H1 (cell line): ENCODE measurements around the gene ABCA5. TPM values are rescaled to one million over a fixed set of nuclear protein-coding genes. Genes with fewer than 3 reads are reported as not detected.

Experiments
- CTCF ChIA-PET: fragments of 300-600 bp; sonication (Branson Sonifier 250); formaldehyde crosslinking; loops from one replicate; lab custom pipeline; 2021; ENCODE audit not compliant: partially characterized antibody; lab: Charles Lee
- POLR2A ChIA-PET: fragments of 300-600 bp; sonication (Branson Sonifier 250); formaldehyde crosslinking; loops from one replicate; lab custom pipeline; 2021; ENCODE audit warnings: inconsistent platforms; ENCODE audit not compliant: partially characterized antibody; lab: Charles Lee
- DNase-seq, 2 experiments: peaks; one replicate each; pipeline versions ENCODE4 v3.0.0 to v3.0.0-alpha.2; 2010 to 2022; ENCODE audit warnings: low spot score in 2 of 2, low read depth in 1 of 2, mixed read lengths in 1 of 2
- FAIRE-seq: peaks from 2 replicates; lab custom pipeline; 2011; peaks lifted over from hg19 to GRCh38; lab: Jason Lieb, UNC
- H2AFZ ChIP-seq: 2 replicates; pipeline ENCODE4 v1.8.1; 2012; ENCODE audit warnings: low read length, inconsistent platforms
- H2AK5ac ChIP-seq: 2 replicates; pipeline ENCODE4 v1.6.1; 2013; ENCODE audit warnings: low read depth, low read length
- H2BK120ac ChIP-seq: replicated peaks from 2 replicates; pipeline ENCODE3; 2013; ENCODE audit warnings: low read depth, low read length, inconsistent platforms
- H2BK12ac ChIP-seq: 2 replicates; pipeline ENCODE4 v1.6.1; 2013; ENCODE audit warnings: low read depth, low read length
- H2BK15ac ChIP-seq: 2 replicates; pipeline ENCODE4 v1.6.1; 2013; ENCODE audit warnings: low read length
- H2BK20ac ChIP-seq: 2 replicates; pipeline ENCODE4 v1.6.1; 2013; ENCODE audit warnings: low read length
- H2BK5ac ChIP-seq: 2 replicates; pipeline ENCODE4 v1.6.1; 2013; ENCODE audit warnings: low read depth, low read length
- H3K14ac ChIP-seq: 2 replicates; pipeline ENCODE4 v1.6.1; 2013; ENCODE audit warnings: inconsistent platforms; ENCODE audit not compliant: insufficient read length
- H3K18ac ChIP-seq: 2 replicates; pipeline ENCODE4 v1.6.1; 2013; ENCODE audit warnings: low read length; ENCODE audit errors: extremely low read depth
- H3K23ac ChIP-seq: 2 replicates; pipeline ENCODE4 v1.6.1; 2013; ENCODE audit warnings: inconsistent platforms; ENCODE audit not compliant: insufficient read length
- H3K23me2 ChIP-seq: 2 replicates; pipeline ENCODE4 v1.6.1; 2013; ENCODE audit warnings: low read depth, low read length
- H3K27ac ChIP-seq: 2 replicates; pipeline ENCODE4 v1.6.1; 2011; ENCODE audit warnings: low read depth, low read length, inconsistent platforms
- H3K27me3 ChIP-seq, 4 experiments: replicated peaks in 1 of 4; 1 replicate in 1 of 4; 2 replicates in 3 of 4; pipeline versions ENCODE4 v1.6.1 to v1.8.1; 2011 to 2013; ENCODE audit warnings: low read length in 3 of 4, mild to moderate bottlenecking in 3 of 4, inconsistent platforms in 2 of 4, mixed read lengths in 2 of 4, moderate library complexity in 1 of 4; ENCODE audit not compliant: control insufficient read depth in 3 of 4, insufficient read depth in 3 of 4; ENCODE audit errors: extremely low read depth in 1 of 4
- H3K36me3 ChIP-seq, 4 experiments: 2 replicates each; pipeline versions ENCODE4 v1.6.1 to v1.8.1; 2011 to 2013; ENCODE audit warnings: mild to moderate bottlenecking in 4 of 4, low read length in 3 of 4, moderate library complexity in 2 of 4, control low read depth in 1 of 4, inconsistent platforms in 1 of 4; ENCODE audit not compliant: insufficient read depth in 4 of 4, control insufficient read depth in 2 of 4
- H3K4ac ChIP-seq: replicated peaks from 2 replicates; pipeline ENCODE3; 2013; ENCODE audit warnings: low read length, low read depth, mixed read lengths, inconsistent platforms; ENCODE audit not compliant: insufficient read length
- H3K4me1 ChIP-seq, 4 experiments: replicated peaks in 1 of 4; 1 replicate in 1 of 4; 2 replicates in 3 of 4; pipeline versions ENCODE4 v1.6.1 to v1.8.1; 2011 to 2013; ENCODE audit warnings: low read length in 3 of 4, inconsistent platforms in 2 of 4, mixed read lengths in 1 of 4; ENCODE audit not compliant: insufficient read depth in 4 of 4, control insufficient read depth in 3 of 4
- H3K4me2 ChIP-seq, 2 experiments: 2 replicates each; pipeline versions ENCODE4 v1.6.1 to v1.8.1; 2011 to 2013; ENCODE audit warnings: low read depth in 2 of 2, low read length in 2 of 2, control low read depth in 1 of 2, inconsistent platforms in 1 of 2, mild to moderate bottlenecking in 1 of 2; ENCODE audit not compliant: insufficient read depth in 1 of 2
- H3K4me3 ChIP-seq, 4 experiments: fragments of 200-600, 300-600 bp in 1 of 4; sonication (generic), shearing (Covaris generic), sonication (Bioruptor Twin) in 1 of 4; 2 replicates each; pipeline versions ENCODE4 v1.5.1 to v1.8.1; 2011 to 2016; ENCODE audit warnings: low read length in 4 of 4, low read depth in 3 of 4, control low read depth in 2 of 4, inconsistent platforms in 2 of 4, mild to moderate bottlenecking in 2 of 4, mixed read lengths in 1 of 4, moderate library complexity in 1 of 4; ENCODE audit not compliant: insufficient read depth in 2 of 4; ENCODE audit errors: extremely low read depth in 1 of 4
- H3K56ac ChIP-seq: replicated peaks from 2 replicates; pipeline ENCODE3; 2013; ENCODE audit warnings: low read depth, mild to moderate bottlenecking, mixed read lengths, low read length, inconsistent platforms; ENCODE audit not compliant: insufficient read length
- H3K79me1 ChIP-seq: 2 replicates; pipeline ENCODE4 v1.6.1; 2013; ENCODE audit warnings: low read depth, low read length, control low read depth
- H3K79me2 ChIP-seq, 2 experiments: 2 replicates each; pipeline versions ENCODE4 v1.6.1 to v1.8.1; 2012 to 2013; ENCODE audit warnings: low read length in 2 of 2, mild to moderate bottlenecking in 2 of 2, inconsistent platforms in 1 of 2; ENCODE audit not compliant: insufficient read depth in 2 of 2, control insufficient read depth in 1 of 2
- H3K9ac ChIP-seq, 4 experiments: replicated peaks in 1 of 4; 1 replicate in 1 of 4; 2 replicates in 3 of 4; pipeline versions ENCODE4 v1.6.1 to v1.8.1; 2011 to 2013; ENCODE audit warnings: low read depth in 3 of 4, low read length in 3 of 4, control low read depth in 2 of 4, mild to moderate bottlenecking in 2 of 4, moderate library complexity in 2 of 4, inconsistent platforms in 1 of 4; ENCODE audit errors: extremely low read depth in 1 of 4
- H3K9me3 ChIP-seq, 2 experiments: 2 replicates each; pipeline versions ENCODE4 v1.6.1 to v1.8.1; 2012 to 2013; ENCODE audit warnings: mild to moderate bottlenecking in 2 of 2, moderate library complexity in 2 of 2, control low read depth in 1 of 2, inconsistent platforms in 1 of 2, low read depth in 1 of 2, low read length in 1 of 2, mixed read lengths in 1 of 2; ENCODE audit not compliant: insufficient read depth in 2 of 2
- H4K20me1 ChIP-seq, 2 experiments: replicated peaks in 1 of 2; 2 replicates each; pipeline versions ENCODE3 to v1.8.1; 2011 to 2013; ENCODE audit warnings: inconsistent platforms in 2 of 2, low read length in 2 of 2, mild to moderate bottlenecking in 1 of 2; ENCODE audit not compliant: insufficient read depth in 2 of 2, control insufficient read depth in 1 of 2
- H4K5ac ChIP-seq: 2 replicates; pipeline ENCODE4 v1.6.1; 2013; ENCODE audit warnings: low read length, low read depth, mixed read lengths, inconsistent platforms; ENCODE audit not compliant: insufficient read length
- H4K8ac ChIP-seq: 2 replicates; pipeline ENCODE4 v1.8.0; 2013; ENCODE audit warnings: mild to moderate bottlenecking, moderate library complexity, low read length, inconsistent platforms; ENCODE audit not compliant: insufficient read depth; ENCODE audit errors: extremely low read depth
- H4K91ac ChIP-seq: replicated peaks from 2 replicates; pipeline ENCODE3; 2013; ENCODE audit warnings: low read length, mixed read lengths, inconsistent platforms; ENCODE audit not compliant: insufficient read length
- GABPA ChIP-seq: IDR thresholded peaks from 2 replicates; pipeline ENCODE4 v1.6.1; 2011; ENCODE audit warnings: mild to moderate bottlenecking, low read length, moderate library complexity, borderline replicate concordance; ENCODE audit not compliant: insufficient read depth
- WGBS, 2 experiments: shearing (Covaris generic) in 1 of 2; methylation state at CpG; one replicate each; pipeline versions ENCODE4 v1.1.6 to v1.1.7; 2013 to 2015; ENCODE audit warnings: low lambda C conversion rate in 2 of 2, mixed read lengths in 2 of 2, inconsistent platforms in 1 of 2, low coverage in 1 of 2, missing lambda C conversion rate in 1 of 2; ENCODE audit not compliant: insufficient replicate concordance in 2 of 2, insufficient coverage in 1 of 2, insufficient read length in 1 of 2; ENCODE audit errors: extremely low coverage in 1 of 2, missing lambda C conversion rate in 1 of 2; 5-methylcytosine and 5-hydroxymethylcytosine counted together
- polyA plus RNA-seq, 7 experiments: library from polyadenylated mRNA; depleted of rRNA in 3 of 7; stranded (reverse) in 5 of 7; unstranded in 2 of 7; fragments of >200 nt in 5 of 7; fragments of 200-250 nt in 2 of 7; gene quantifications; 1 replicate in 5 of 7; 2 replicates in 1 of 7; 4 replicates in 1 of 7; pipeline versions ENCODE4 v1.2.1 to v1.2.3, GENCODE V29; 2011 to 2013; ENCODE audit warnings: missing spikeins in 2 of 7, mixed read lengths in 2 of 7
- total RNA-seq: library from RNA; stranded (reverse); fragmentation: NEBNext Ultra II Directional; extraction: Animal tissue kit (Norgen Biotek cat#: 25700); gene quantifications from 2 replicates; pipeline ENCODE4 v1.2.1, GENCODE V29; 2021

ABCA5 gene
- total and polyA plus RNA-seq, 2 of the 8 experiments (the other 6 are each of a cell fraction or from before 2014, with no cell fraction given): 1.3 to 4.1 TPM

- no peaks in the 10 kb centered on the region for H3K36me3 ChIP-seq
- no peak overlapping the region for H2BK20ac ChIP-seq
- no peaks in the 10 kb centered on the region for H3K23me2 ChIP-seq
- H2BK120ac ChIP-seq: no peak overlapping the region
- FAIRE-seq (no peak), DNase-seq (no peak)
- 88% methylated on average over 1 of the region's 1 CpG; no CpG with 5 or more reads in 1 of the 2 experiments for WGBS, 2 experiments
- no peaks in the 10 kb centered on the region for H3K79me2 ChIP-seq
- H3K27me3 ChIP-seq: no peaks in the 10 kb centered on the region
- H3K4ac ChIP-seq: no peak overlapping the region
- H2AK5ac ChIP-seq: no peak overlapping the region
- H3K14ac ChIP-seq: no peak overlapping the region
- H3K4me2 ChIP-seq: no peak overlapping the region
- H3K9ac ChIP-seq: no peak overlapping the region
- H3K79me1 ChIP-seq: no peaks in the 10 kb centered on the region
- no peak overlapping the region for H4K5ac ChIP-seq
- H2BK15ac ChIP-seq: no peak overlapping the region
- POLR2A ChIA-PET: no interaction called here
- no peak overlapping the region for H4K91ac ChIP-seq
- H4K8ac ChIP-seq: no peak overlapping the region
- H2BK5ac ChIP-seq: no peak overlapping the region
- H2BK12ac ChIP-seq: no peak overlapping the region
- H3K23ac ChIP-seq: no peak overlapping the region
- H3K9me3 ChIP-seq: no peaks in the 10 kb centered on the region
- H4K20me1 ChIP-seq: peaks cover 0 to 1% of the 10 kb centered on the region in 2 experiments
- no peak overlapping the region for H3K56ac ChIP-seq
- no peaks in the 10 kb centered on the region for H3K4me1 ChIP-seq
- no peak overlapping the region for H3K18ac ChIP-seq
- H2AFZ ChIP-seq: no peak overlapping the region
- no peak overlapping the region for H3K4me3 ChIP-seq
- no peak overlapping the region for H3K27ac ChIP-seq
- TF ChIP-seq GABPA: no peak
- TF ChIP-seq, all 59 proteins: peak for 0
- CTCF ChIA-PET: interaction anchor here (1.0 kb wide), 1 partner anchor 30 kb away, joined by 4 read pairs; no protein-coding TSS in a partner anchor
Measured at GRCh38 chr17:69265873-69266272, 61.1 kb downstream of the ABCA5 start.
